NCI-H2081 treated with DMSO at 0.1 percent for 48 hours (cell line): Measurements from ENCODE around the gene TBR1.

ENCODE experiments used
- DNase-seq: peaks from one replicate; lab custom pipeline; 2025; lab: John Stamatoyannopoulos, UW

The TBR1 gene

GRCh38 chr2:161415987-161416707 lies at the start of gene TBR1:
Gene TBR1, plus strand, starts transcription at chr2:161416297. Its CDS starts 114 bp downstream, at chr2:161416411.
- DNase-seq: no peak

- DNase-seq: no peak
Observed at GRCh38 chr2:161367675-161368074, 48.4 kb upstream of the TBR1 start.

GRCh38 chr2:161369311-161369710 lies 46.8 kb upstream of the TBR1 start:
- DNase-seq: no peak

GRCh38 chr2:161370981-161371380 lies 45.1 kb upstream of the TBR1 start:
- DNase-seq: no peak

- DNase-seq: no peak
Observed at GRCh38 chr2:161371869-161372268, 44.2 kb upstream of the TBR1 start.

GRCh38 chr2:161373942-161374341 lies 42.2 kb upstream of the TBR1 start:
- DNase-seq: no peak

- DNase-seq: no peak
Observed at GRCh38 chr2:161374446-161374845, 41.7 kb upstream of the TBR1 start.

- DNase-seq: no peak
Observed at GRCh38 chr2:161379740-161380139, 36.4 kb upstream of the TBR1 start.

- no peak for DNase-seq
Observed at GRCh38 chr2:161381546-161381945, 34.6 kb upstream of the TBR1 start.

- no peak for DNase-seq
Observed at GRCh38 chr2:161382747-161383146, 33.4 kb upstream of the TBR1 start.

GRCh38 chr2:161384864-161385263 lies 31.2 kb upstream of the TBR1 start:
- no peak for DNase-seq

- DNase-seq: no peak
Observed at GRCh38 chr2:161386228-161386824, 29.8 kb upstream of the TBR1 start.

- DNase-seq: no peak
Observed at GRCh38 chr2:161388146-161388779, 27.8 kb upstream of the TBR1 start.

GRCh38 chr2:161391737-161392506 lies 24.2 kb upstream of the TBR1 start:
- DNase-seq: no peak

GRCh38 chr2:161400076-161400475 lies 16.0 kb upstream of the TBR1 start:
- DNase-seq: no peak

GRCh38 chr2:161402297-161402696 lies 13.8 kb upstream of the TBR1 start:
- DNase-seq: no peak

- DNase-seq: no peak
Observed at GRCh38 chr2:161406316-161406715, 9.8 kb upstream of the TBR1 start.

GRCh38 chr2:161407597-161407996 lies 8.5 kb upstream of the TBR1 start:
- no peak for DNase-seq

GRCh38 chr2:161409308-161409907 lies 6.7 kb upstream of the TBR1 start:
- DNase-seq: no peak

GRCh38 chr2:161412346-161412745 lies 3.8 kb upstream of the TBR1 start:
- no peak for DNase-seq

- DNase-seq: no peak
Observed at GRCh38 chr2:161414042-161415033, 1.8 kb upstream of the TBR1 start.
